ENCODE data around the gene ODAD2.

The ODAD2 gene

GRCh38 chr10:27865221-27865635 is 133.7 kb downstream of the ODAD2 start:
- H3K4me3 ChIP-seq (ENCODE audit: low read length), result no peak overlapping the region
- no peak overlapping the region for H3K9ac ChIP-seq (ENCODE audit: low read length)
- no peaks in the 10 kb centered on the region for H3K27me3 ChIP-seq (ENCODE audit: insufficient read depth, low read length, poor library complexity)
- H3K27ac ChIP-seq (ENCODE audit: low read depth, low read length), result no peak overlapping the region
- H3K36me3 ChIP-seq (ENCODE audit: control insufficient read depth, insufficient read depth, low read length), result no peaks in the 10 kb centered on the region
- H2BK120ac ChIP-seq (ENCODE audit: low read depth, low read length), result no peak overlapping the region
- H4K8ac ChIP-seq (ENCODE audit: low read depth, low read length), result no peak overlapping the region
- no peak overlapping the region for H3K56ac ChIP-seq (ENCODE audit: low read length)
- H3K4me1 ChIP-seq (ENCODE audit: control insufficient read depth, low read depth, low read length), result no peaks in the 10 kb centered on the region
- H3K79me2 ChIP-seq (ENCODE audit: control insufficient read depth, insufficient read depth, low read length), result no peaks in the 10 kb centered on the region
- no peaks in the 10 kb centered on the region for H3K79me1 ChIP-seq (ENCODE audit: low read length)
- no peak overlapping the region for H3K4ac ChIP-seq (ENCODE audit: low read depth, low read length)
- no peak for DNase-seq
- no peak overlapping the region for H3K4me2 ChIP-seq (ENCODE audit: low read length)
- no peak overlapping the region for H4K5ac ChIP-seq (ENCODE audit: low read length)
- no peak overlapping the region for H2AK5ac ChIP-seq (ENCODE audit: low read length)
- no peak overlapping the region for H3K18ac ChIP-seq (ENCODE audit: low read length)
- H2BK15ac ChIP-seq (replicated peaks; ENCODE audit: low read depth), result no peak overlapping the region
- no peak overlapping the region for H2BK5ac ChIP-seq (ENCODE audit: low read length)
- no peak overlapping the region for H3K23ac ChIP-seq (ENCODE audit: low read length)

GRCh38 chr10:27861781-27862180 is 137.1 kb downstream of the ODAD2 start:
- no peak overlapping the region for H3K56ac ChIP-seq (ENCODE audit: low read length)
- no peak overlapping the region for H2BK5ac ChIP-seq (ENCODE audit: low read length)
- H3K79me2 ChIP-seq (ENCODE audit: control insufficient read depth, insufficient read depth, low read length), result no peaks in the 10 kb centered on the region
- H3K4ac ChIP-seq (ENCODE audit: low read depth, low read length), result no peak overlapping the region
- no peaks in the 10 kb centered on the region for H3K79me1 ChIP-seq (ENCODE audit: low read length)
- H3K23ac ChIP-seq (ENCODE audit: low read length), result no peak overlapping the region
- no peak overlapping the region for H3K4me3 ChIP-seq (ENCODE audit: low read length)
- no peak overlapping the region for H3K4me2 ChIP-seq (ENCODE audit: low read length)
- H4K8ac ChIP-seq (ENCODE audit: low read depth, low read length), result no peak overlapping the region
- DNase-seq, result no peak
- no peaks in the 10 kb centered on the region for H3K4me1 ChIP-seq (ENCODE audit: control insufficient read depth, low read depth, low read length)
- no CpG with 5 or more reads among the region's 4 CpGs for WGBS (ENCODE audit: extremely low coverage, insufficient coverage, low lambda C conversion rate)
- no peak overlapping the region for H3K27ac ChIP-seq (ENCODE audit: low read depth, low read length)
- H3K27me3 ChIP-seq (ENCODE audit: insufficient read depth, low read length, poor library complexity), result no peaks in the 10 kb centered on the region
- H3K18ac ChIP-seq (ENCODE audit: low read length), result no peak overlapping the region
- no peak overlapping the region for H2BK120ac ChIP-seq (ENCODE audit: low read depth, low read length)
- H4K5ac ChIP-seq (ENCODE audit: low read length), result no peak overlapping the region
- no peak overlapping the region for H3K9ac ChIP-seq (ENCODE audit: low read length)
- H2BK15ac ChIP-seq (replicated peaks; ENCODE audit: low read depth), result no peak overlapping the region
- no peaks in the 10 kb centered on the region for H3K36me3 ChIP-seq (ENCODE audit: control insufficient read depth, insufficient read depth, low read length)
- no peak overlapping the region for H2AK5ac ChIP-seq (ENCODE audit: low read length)

- no peak overlapping the region for H3K23ac ChIP-seq (ENCODE audit: low read length)
- H3K79me2 ChIP-seq (ENCODE audit: control insufficient read depth, insufficient read depth, low read length), result no peaks in the 10 kb centered on the region
- no peak overlapping the region for H3K56ac ChIP-seq (ENCODE audit: low read length)
- no peak overlapping the region for H3K27ac ChIP-seq (ENCODE audit: low read depth, low read length)
- no CpG with 5 or more reads among the region's 8 CpGs for WGBS (ENCODE audit: extremely low coverage, insufficient coverage, low lambda C conversion rate)
- H2BK5ac ChIP-seq (ENCODE audit: low read length), result no peak overlapping the region
- no peaks in the 10 kb centered on the region for H3K27me3 ChIP-seq (ENCODE audit: insufficient read depth, low read length, poor library complexity)
- no peak overlapping the region for H3K4me2 ChIP-seq (ENCODE audit: low read length)
- no peak overlapping the region for H2BK15ac ChIP-seq (replicated peaks; ENCODE audit: low read depth)
- H2BK120ac ChIP-seq (ENCODE audit: low read depth, low read length), result no peak overlapping the region
- H3K9ac ChIP-seq (ENCODE audit: low read length), result no peak overlapping the region
- H4K8ac ChIP-seq (ENCODE audit: low read depth, low read length), result no peak overlapping the region
- no peaks in the 10 kb centered on the region for H3K36me3 ChIP-seq (ENCODE audit: control insufficient read depth, insufficient read depth, low read length)
- no peak overlapping the region for H3K18ac ChIP-seq (ENCODE audit: low read length)
- H3K4me3 ChIP-seq (ENCODE audit: low read length), result no peak overlapping the region
- no peaks in the 10 kb centered on the region for H3K79me1 ChIP-seq (ENCODE audit: low read length)
- H3K4me1 ChIP-seq (ENCODE audit: control insufficient read depth, low read depth, low read length), result no peaks in the 10 kb centered on the region
- H3K4ac ChIP-seq (ENCODE audit: low read depth, low read length), result no peak overlapping the region
- no peak for DNase-seq
- no peak overlapping the region for H2AK5ac ChIP-seq (ENCODE audit: low read length)
- H4K5ac ChIP-seq (ENCODE audit: low read length), result no peak overlapping the region
Measured at GRCh38 chr10:27857616-27858015, 141.3 kb downstream of the ODAD2 start.

GRCh38 chr10:27844223-27844622 is 154.7 kb downstream of the ODAD2 start:
- Histone ChIP-seq H2AK5ac (ENCODE audit: low read length) (no peak overlapping the region), H3K36me3 (ENCODE audit: control insufficient read depth, insufficient read depth, low read length) (no peaks in the 10 kb centered on the region), H3K4me3 (ENCODE audit: low read length) (no peak overlapping the region), H2BK120ac (ENCODE audit: low read depth, low read length) (no peak overlapping the region), H3K4ac (ENCODE audit: low read depth, low read length) (no peak overlapping the region), H3K27ac (ENCODE audit: low read depth, low read length) (no peak overlapping the region), H2BK5ac (ENCODE audit: low read length) (no peak overlapping the region), H3K56ac (ENCODE audit: low read length) (no peak overlapping the region), H3K4me2 (ENCODE audit: low read length) (no peak overlapping the region), H3K4me1 (ENCODE audit: control insufficient read depth, low read depth, low read length) (no peaks in the 10 kb centered on the region), H4K8ac (ENCODE audit: low read depth, low read length) (no peak overlapping the region), H3K9ac (ENCODE audit: low read length) (no peak overlapping the region), H4K5ac (ENCODE audit: low read length) (no peak overlapping the region), H3K27me3 (ENCODE audit: insufficient read depth, low read length, poor library complexity) (no peaks in the 10 kb centered on the region), H3K18ac (ENCODE audit: low read length) (no peak overlapping the region), H2BK15ac (replicated peaks; ENCODE audit: low read depth) (no peak overlapping the region), H3K79me1 (ENCODE audit: low read length) (no peaks in the 10 kb centered on the region), H3K23ac (ENCODE audit: low read length) (no peak overlapping the region), H3K79me2 (ENCODE audit: control insufficient read depth, insufficient read depth, low read length) (no peaks in the 10 kb centered on the region)
- WGBS (ENCODE audit: extremely low coverage, insufficient coverage, low lambda C conversion rate), result no CpG with 5 or more reads among the region's 1 CpG
- DNase-seq, result no peak

- no peak overlapping the region for H3K4me3 ChIP-seq (ENCODE audit: low read length)
- H3K9ac ChIP-seq (ENCODE audit: low read length), result no peak overlapping the region
- no peaks in the 10 kb centered on the region for H3K79me1 ChIP-seq (ENCODE audit: low read length)
- H3K4me1 ChIP-seq (ENCODE audit: control insufficient read depth, low read depth, low read length), result no peaks in the 10 kb centered on the region
- H3K23ac ChIP-seq (ENCODE audit: low read length), result no peak overlapping the region
- no peak overlapping the region for H2BK120ac ChIP-seq (ENCODE audit: low read depth, low read length)
- no peak overlapping the region for H3K4ac ChIP-seq (ENCODE audit: low read depth, low read length)
- DNase-seq, result no peak
- H4K8ac ChIP-seq (ENCODE audit: low read depth, low read length), result no peak overlapping the region
- no peak overlapping the region for H3K18ac ChIP-seq (ENCODE audit: low read length)
- no peak overlapping the region for H3K56ac ChIP-seq (ENCODE audit: low read length)
- no peak overlapping the region for H2AK5ac ChIP-seq (ENCODE audit: low read length)
- no peak overlapping the region for H3K4me2 ChIP-seq (ENCODE audit: low read length)
- no CpG with 5 or more reads among the region's 8 CpGs for WGBS (ENCODE audit: extremely low coverage, insufficient coverage, low lambda C conversion rate)
- no peaks in the 10 kb centered on the region for H3K79me2 ChIP-seq (ENCODE audit: control insufficient read depth, insufficient read depth, low read length)
- no peak overlapping the region for H2BK5ac ChIP-seq (ENCODE audit: low read length)
- no peak overlapping the region for H3K27ac ChIP-seq (ENCODE audit: low read depth, low read length)
- no peak overlapping the region for H2BK15ac ChIP-seq (replicated peaks; ENCODE audit: low read depth)
- no peaks in the 10 kb centered on the region for H3K27me3 ChIP-seq (ENCODE audit: insufficient read depth, low read length, poor library complexity)
- H3K36me3 ChIP-seq (ENCODE audit: control insufficient read depth, insufficient read depth, low read length), result no peaks in the 10 kb centered on the region
- no peak overlapping the region for H4K5ac ChIP-seq (ENCODE audit: low read length)
Measured at GRCh38 chr10:27838901-27839300, 160.0 kb downstream of the ODAD2 start.

GRCh38 chr10:27838361-27838760 is 160.5 kb downstream of the ODAD2 start:
- Histone ChIP-seq H3K36me3 (ENCODE audit: control insufficient read depth, insufficient read depth, low read length) (no peaks in the 10 kb centered on the region), H3K9ac (ENCODE audit: low read length) (no peak overlapping the region), H2AK5ac (ENCODE audit: low read length) (no peak overlapping the region), H4K5ac (ENCODE audit: low read length) (no peak overlapping the region), H3K23ac (ENCODE audit: low read length) (no peak overlapping the region), H3K79me2 (ENCODE audit: control insufficient read depth, insufficient read depth, low read length) (no peaks in the 10 kb centered on the region), H2BK120ac (ENCODE audit: low read depth, low read length) (no peak overlapping the region), H2BK5ac (ENCODE audit: low read length) (no peak overlapping the region), H3K27ac (ENCODE audit: low read depth, low read length) (no peak overlapping the region), H3K79me1 (ENCODE audit: low read length) (no peaks in the 10 kb centered on the region), H3K18ac (ENCODE audit: low read length) (no peak overlapping the region), H3K27me3 (ENCODE audit: insufficient read depth, low read length, poor library complexity) (no peaks in the 10 kb centered on the region), H3K4me3 (ENCODE audit: low read length) (no peak overlapping the region), H2BK15ac (replicated peaks; ENCODE audit: low read depth) (no peak overlapping the region), H4K8ac (ENCODE audit: low read depth, low read length) (no peak overlapping the region), H3K4me1 (ENCODE audit: control insufficient read depth, low read depth, low read length) (no peaks in the 10 kb centered on the region), H3K4me2 (ENCODE audit: low read length) (no peak overlapping the region), H3K56ac (ENCODE audit: low read length) (no peak overlapping the region), H3K4ac (ENCODE audit: low read depth, low read length) (no peak overlapping the region)
- no peak for DNase-seq
- WGBS (ENCODE audit: extremely low coverage, insufficient coverage, low lambda C conversion rate), result no CpG with 5 or more reads among the region's 4 CpGs

Data from mesendoderm (in vitro differentiated cells).